HEK293 (cell line): ENCODE results near the gene ATOH8.

Experiments
- CTCF ChIA-PET: fragments of 350-600 bp; formaldehyde crosslinking; extraction: SDS; loops from one replicate; lab custom pipeline; 2021; ENCODE audit warnings: antibody characterized with exemption; lab: Yijun Ruan, JAX
- POLR2A ChIA-PET: fragments of 300-600 bp; formaldehyde crosslinking; extraction: SDS; loops from one replicate; lab custom pipeline; 2020; ENCODE audit warnings: antibody characterized with exemption, inconsistent platforms; lab: Yijun Ruan, JAX
- H3K27ac ChIP-seq: fragments of 200-500 bp; sonication (Bioruptor generic); 2 replicates; pipeline ENCODE4 v1.5.1; 2014; ENCODE audit warnings: low read depth, low read length, control low read depth, inconsistent platforms; ENCODE audit errors: extremely low read depth
- H3K36me3 ChIP-seq, 2 experiments: fragments of 200-500 bp in 1 of 2; sonication (Bioruptor generic) in 1 of 2; 1 replicate in 1 of 2; 2 replicates in 1 of 2; pipeline ENCODE4 v1.5.1; 2014 to 2017; ENCODE audit warnings: inconsistent platforms in 2 of 2, low read length in 2 of 2; ENCODE audit not compliant: control insufficient read depth in 2 of 2, insufficient read depth in 1 of 2
- H3K4me1 ChIP-seq: fragments of 200-500 bp; sonication (Bioruptor generic); 2 replicates; pipeline ENCODE4 v1.5.1; 2014; ENCODE audit warnings: mild to moderate bottlenecking, low read length, inconsistent platforms; ENCODE audit not compliant: control insufficient read depth, insufficient read depth
- H3K4me3 ChIP-seq: 2 replicates; pipeline ENCODE4 v1.5.1; 2011; ENCODE audit warnings: low read depth, mild to moderate bottlenecking, control low read depth, low read length, moderate library complexity
- H3K9me3 ChIP-seq: fragments of 200-500 bp; sonication (Bioruptor generic); 2 replicates; pipeline ENCODE4 v1.5.1; 2014; ENCODE audit warnings: low read depth, low read length, inconsistent platforms; ENCODE audit not compliant: control insufficient read depth, insufficient read depth
- PRDM1 ChIP-seq: fragments of 450-650 bp; formaldehyde crosslinking; IDR thresholded peaks from 2 replicates; pipeline ENCODE4; 2016; ENCODE audit warnings: missing biosample characterization, missing genetic modification characterization
- PRDM10 ChIP-seq: fragments of 450-650 bp; formaldehyde crosslinking; IDR thresholded peaks from 2 replicates; pipeline ENCODE4 v1.5.1; 2016; ENCODE audit warnings: missing biosample characterization, missing genetic modification characterization
- PRDM6 ChIP-seq: fragments of 450-650 bp; formaldehyde crosslinking; IDR thresholded peaks from 2 replicates; pipeline ENCODE4 v1.5.1; 2017; ENCODE audit warnings: missing biosample characterization, missing genetic modification characterization
- SETDB1 ChIP-seq: IDR thresholded peaks from one replicate; pipeline ENCODE4 v1.6.1; 2017; ENCODE audit warnings: mild to moderate bottlenecking, low read length, moderate library complexity, mixed read lengths; ENCODE audit not compliant: insufficient read length
- ZNF133 ChIP-seq: fragments of 450-650 bp; formaldehyde crosslinking; IDR thresholded peaks from 2 replicates; pipeline ENCODE4 v1.5.1; 2016; ENCODE audit warnings: missing biosample characterization, missing genetic modification characterization
- ZNF2 ChIP-seq: fragments of 450-650 bp; formaldehyde crosslinking; IDR thresholded peaks from 2 replicates; pipeline ENCODE4 v1.5.1; 2016; ENCODE audit warnings: missing biosample characterization, missing genetic modification characterization
- ZNF274 ChIP-seq, 2 experiments: fragments of 200-500 bp in 1 of 2; fragments of 450-650 bp in 1 of 2; sonication (Bioruptor generic) in 1 of 2; formaldehyde crosslinking in 1 of 2; IDR thresholded peaks; 2 replicates each; pipeline versions ENCODE4 v1.5.1 to v1.6.1; 2014 to 2016; ENCODE audit warnings: borderline replicate concordance in 1 of 2, inconsistent platforms in 1 of 2, low read length in 1 of 2, missing biosample characterization in 1 of 2, missing genetic modification characterization in 1 of 2
- ZNF335 ChIP-seq: fragments of 450-650 bp; formaldehyde crosslinking; conservative IDR thresholded peaks from 2 replicates; pipeline ENCODE4 v1.5.1; 2016; ENCODE audit warnings: missing biosample characterization, missing genetic modification characterization
- ZNF433 ChIP-seq: fragments of 450-650 bp; formaldehyde crosslinking; IDR thresholded peaks from 2 replicates; pipeline ENCODE4 v1.5.1; 2016; ENCODE audit warnings: missing biosample characterization, missing genetic modification characterization, low read depth
- ZNF529 ChIP-seq: fragments of 450-650 bp; formaldehyde crosslinking; IDR thresholded peaks from 2 replicates; pipeline ENCODE4 v1.5.1; 2017; ENCODE audit warnings: missing genetic modification characterization, missing biosample characterization; ENCODE audit not compliant: insufficient replicate concordance
- ZNF585B ChIP-seq: fragments of 450-650 bp; formaldehyde crosslinking; IDR thresholded peaks from 2 replicates; pipeline ENCODE4 v1.5.1; 2016; ENCODE audit warnings: missing biosample characterization, missing genetic modification characterization
- ZNF639 ChIP-seq: fragments of 450-650 bp; formaldehyde crosslinking; IDR thresholded peaks from 2 replicates; pipeline ENCODE4 v1.5.1; 2016; ENCODE audit warnings: missing biosample characterization, missing genetic modification characterization
- ZXDB ChIP-seq: fragments of 450-650 bp; formaldehyde crosslinking; IDR thresholded peaks from 2 replicates; pipeline ENCODE4 v1.5.1; 2016; ENCODE audit warnings: missing biosample characterization, missing genetic modification characterization
- TF ChIP-seq, protein P1 (sequence below): fragments of 450-650 bp; formaldehyde crosslinking; IDR thresholded peaks from 2 replicates; pipeline ENCODE4 v1.5.1; 2016; ENCODE audit warnings: missing biosample characterization, missing genetic modification characterization, borderline replicate concordance

ATOH8 gene

DNA sequence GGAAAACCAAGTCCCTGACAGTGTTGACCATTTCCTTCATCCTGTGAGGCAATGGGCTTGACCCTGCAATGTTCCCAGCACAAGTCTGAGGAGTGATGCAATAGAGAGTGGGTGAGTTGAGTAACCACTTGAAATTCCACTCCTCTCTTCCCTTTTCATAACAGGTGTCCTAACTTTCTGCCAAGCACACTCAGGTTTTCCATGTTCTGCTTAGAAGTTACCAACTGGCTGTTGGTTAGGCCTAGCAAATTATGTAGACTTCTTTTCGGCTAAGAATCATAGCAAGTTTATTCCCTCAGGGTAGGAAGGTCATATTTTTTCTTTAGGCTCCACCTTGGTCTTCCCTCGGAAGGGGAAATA lies 48.1 kb upstream of the ATOH8 start (continued):
- peak; percentile 66 for TF ChIP-seq PRDM1 (tag by site-specific recombination)
- TF ChIP-seq PRDM10 (tag by site-specific recombination) = peak; percentile 54; the same call in 1 of the 2 replicates

DNA sequence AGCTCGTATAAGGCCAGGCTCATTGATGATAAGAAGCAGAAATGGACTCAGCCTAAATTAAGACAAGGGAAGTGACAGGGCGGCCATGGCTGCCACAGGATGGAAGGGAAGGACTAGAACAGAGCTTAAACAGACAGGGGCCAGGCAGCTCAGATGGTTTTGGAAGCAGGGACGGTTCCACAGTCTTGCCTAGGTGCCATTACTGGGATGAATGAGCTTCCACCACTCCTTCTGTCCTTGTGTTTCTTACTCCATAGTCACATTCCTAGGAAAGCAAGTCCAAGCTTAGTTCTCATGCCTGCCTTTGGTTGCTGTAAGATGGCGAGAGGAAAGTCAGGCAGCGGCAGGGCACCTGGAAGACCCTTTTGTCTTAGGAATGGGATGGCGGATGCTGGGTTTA lies 47.7 kb upstream of the ATOH8 start:
- TF ChIP-seq ZNF639 = no peak
- no peak for TF ChIP-seq ZNF2 (tag by site-specific recombination)
- no peak for TF ChIP-seq PRDM1 (tag by site-specific recombination)
- no peak for TF ChIP-seq PRDM6 (tag by site-specific recombination)
- TF ChIP-seq ZNF433 = no peak
- TF ChIP-seq ZNF585B (tag by site-specific recombination) = no peak
- TF ChIP-seq ZNF335 (tag by site-specific recombination) = 0 out of 2 replicates have a peak, but pooled peaks have one; percentile 5
- no peak for TF ChIP-seq SETDB1
- Histone ChIP-seq H3K36me3 (no peaks in the 10 kb centered on the region), H3K27ac (no peak overlapping the region), H3K9me3 (no peaks in the 10 kb centered on the region), H3K4me3 (no peak overlapping the region), H3K4me1 (no peaks in the 10 kb centered on the region; the same call in 1 of the 2 replicates)
- ChIA-PET POLR2A (interaction anchor here (0.6 kb wide), 1 partner anchor 143 kb away, joined by 3 read pairs; no protein-coding TSS in a partner anchor), CTCF (interaction anchor here (0.7 to 7.1 kb wide), 13 partner anchors 9 to 122 kb away, joined by 3 to 54 read pairs (median 6); partner anchors contain the start of gene GNLY)

DNA sequence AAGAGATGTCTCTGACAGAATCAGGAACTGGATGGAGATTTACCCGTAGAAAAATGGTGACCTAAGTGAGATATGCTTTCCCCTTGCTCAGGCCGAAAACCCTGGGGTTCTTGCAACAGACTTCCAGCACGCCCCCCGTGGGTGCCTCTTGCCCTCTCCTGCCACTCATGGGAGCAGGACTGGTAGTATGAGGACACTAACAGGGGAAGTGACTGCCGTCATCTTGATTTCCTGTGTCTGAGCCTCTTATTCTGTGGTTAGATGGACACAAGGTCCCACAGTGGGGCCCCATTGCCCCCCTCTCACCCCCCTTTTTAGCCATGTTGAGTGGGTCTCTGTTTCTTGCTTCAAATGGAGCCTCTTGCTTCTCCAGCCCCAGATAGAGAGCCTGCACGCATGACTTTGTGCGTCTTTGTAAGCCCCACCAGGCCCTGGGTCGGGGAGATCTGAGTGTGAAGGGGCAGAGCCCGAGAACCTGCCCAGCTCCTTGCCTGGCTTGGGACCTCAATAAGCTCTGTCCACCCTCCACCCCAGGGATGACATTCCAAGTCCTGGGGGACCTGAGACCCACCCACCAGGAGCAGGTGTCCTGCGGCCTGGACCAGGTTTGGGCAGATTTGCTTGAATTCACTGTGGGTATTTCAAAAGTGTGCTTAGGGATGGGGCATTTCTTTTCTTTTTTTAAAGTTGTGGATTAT lies 47.0 kb upstream of the ATOH8 start:
- CTCF ChIA-PET = interaction anchor here (0.7 to 7.1 kb wide), 22 partner anchors 9 to 318 kb away, joined by 3 to 54 read pairs (median 5); partner anchors contain the start of gene GNLY
- no peak overlapping the region for H3K27ac ChIP-seq
- H3K4me1 ChIP-seq = no peaks in the 10 kb centered on the region; the same call in 1 of the 2 replicates
- no peaks in the 10 kb centered on the region for H3K9me3 ChIP-seq
- no peak overlapping the region for H3K4me3 ChIP-seq
- POLR2A ChIA-PET = interaction anchor here (0.6 kb wide), 1 partner anchor 143 kb away, joined by 3 read pairs; no protein-coding TSS in a partner anchor
- H3K36me3 ChIP-seq = no peaks in the 10 kb centered on the region
- TF ChIP-seq ZNF133 (tag by site-specific recombination) (no peak), ZXDB (tag by site-specific recombination) (no peak), ZNF529 (tag by site-specific recombination) (no peak), ZNF274 (IDR thresholded peaks at IDR 0.05; ENCODE audit: low read length) (no peak), ZNF274 (tag by site-specific recombination; IDR thresholded peaks at IDR 0.05; ENCODE audit: borderline replicate concordance) (no peak), ZNF639 (no peak)
- TF ChIP-seq, protein P1, sequence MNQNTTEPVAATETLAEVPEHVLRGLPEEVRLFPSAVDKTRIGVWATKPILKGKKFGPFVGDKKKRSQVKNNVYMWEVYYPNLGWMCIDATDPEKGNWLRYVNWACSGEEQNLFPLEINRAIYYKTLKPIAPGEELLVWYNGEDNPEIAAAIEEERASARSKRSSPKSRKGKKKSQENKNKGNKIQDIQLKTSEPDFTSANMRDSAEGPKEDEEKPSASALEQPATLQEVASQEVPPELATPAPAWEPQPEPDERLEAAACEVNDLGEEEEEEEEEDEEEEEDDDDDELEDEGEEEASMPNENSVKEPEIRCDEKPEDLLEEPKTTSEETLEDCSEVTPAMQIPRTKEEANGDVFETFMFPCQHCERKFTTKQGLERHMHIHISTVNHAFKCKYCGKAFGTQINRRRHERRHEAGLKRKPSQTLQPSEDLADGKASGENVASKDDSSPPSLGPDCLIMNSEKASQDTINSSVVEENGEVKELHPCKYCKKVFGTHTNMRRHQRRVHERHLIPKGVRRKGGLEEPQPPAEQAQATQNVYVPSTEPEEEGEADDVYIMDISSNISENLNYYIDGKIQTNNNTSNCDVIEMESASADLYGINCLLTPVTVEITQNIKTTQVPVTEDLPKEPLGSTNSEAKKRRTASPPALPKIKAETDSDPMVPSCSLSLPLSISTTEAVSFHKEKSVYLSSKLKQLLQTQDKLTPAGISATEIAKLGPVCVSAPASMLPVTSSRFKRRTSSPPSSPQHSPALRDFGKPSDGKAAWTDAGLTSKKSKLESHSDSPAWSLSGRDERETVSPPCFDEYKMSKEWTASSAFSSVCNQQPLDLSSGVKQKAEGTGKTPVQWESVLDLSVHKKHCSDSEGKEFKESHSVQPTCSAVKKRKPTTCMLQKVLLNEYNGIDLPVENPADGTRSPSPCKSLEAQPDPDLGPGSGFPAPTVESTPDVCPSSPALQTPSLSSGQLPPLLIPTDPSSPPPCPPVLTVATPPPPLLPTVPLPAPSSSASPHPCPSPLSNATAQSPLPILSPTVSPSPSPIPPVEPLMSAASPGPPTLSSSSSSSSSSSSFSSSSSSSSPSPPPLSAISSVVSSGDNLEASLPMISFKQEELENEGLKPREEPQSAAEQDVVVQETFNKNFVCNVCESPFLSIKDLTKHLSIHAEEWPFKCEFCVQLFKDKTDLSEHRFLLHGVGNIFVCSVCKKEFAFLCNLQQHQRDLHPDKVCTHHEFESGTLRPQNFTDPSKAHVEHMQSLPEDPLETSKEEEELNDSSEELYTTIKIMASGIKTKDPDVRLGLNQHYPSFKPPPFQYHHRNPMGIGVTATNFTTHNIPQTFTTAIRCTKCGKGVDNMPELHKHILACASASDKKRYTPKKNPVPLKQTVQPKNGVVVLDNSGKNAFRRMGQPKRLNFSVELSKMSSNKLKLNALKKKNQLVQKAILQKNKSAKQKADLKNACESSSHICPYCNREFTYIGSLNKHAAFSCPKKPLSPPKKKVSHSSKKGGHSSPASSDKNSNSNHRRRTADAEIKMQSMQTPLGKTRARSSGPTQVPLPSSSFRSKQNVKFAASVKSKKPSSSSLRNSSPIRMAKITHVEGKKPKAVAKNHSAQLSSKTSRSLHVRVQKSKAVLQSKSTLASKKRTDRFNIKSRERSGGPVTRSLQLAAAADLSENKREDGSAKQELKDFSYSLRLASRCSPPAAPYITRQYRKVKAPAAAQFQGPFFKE (tag by site-specific recombination) = no peak
